Medulla oblongata (tissue), 1 donor: ENCODE results near the gene WHAMM.
"Not testable (repeated sequence)": the region's sequence is repeated elsewhere in the genome, so short reads cannot be mapped to it uniquely, and the experiment has no call there.

ENCODE experiments used
- DNase-seq: peaks from one replicate; pipeline ENCODE4 v3.0.0-alpha.2; 2015; ENCODE audit errors: extremely low spot score

WHAMM gene

GRCh38 chr15:82809308-82810060 is at the start of gene WHAMM:
Gene WHAMM (plus strand): TSS chr15:82809628. CDS start chr15:82809727, 99 bp downstream.
- peak; percentile 100 for DNase-seq

DNA sequence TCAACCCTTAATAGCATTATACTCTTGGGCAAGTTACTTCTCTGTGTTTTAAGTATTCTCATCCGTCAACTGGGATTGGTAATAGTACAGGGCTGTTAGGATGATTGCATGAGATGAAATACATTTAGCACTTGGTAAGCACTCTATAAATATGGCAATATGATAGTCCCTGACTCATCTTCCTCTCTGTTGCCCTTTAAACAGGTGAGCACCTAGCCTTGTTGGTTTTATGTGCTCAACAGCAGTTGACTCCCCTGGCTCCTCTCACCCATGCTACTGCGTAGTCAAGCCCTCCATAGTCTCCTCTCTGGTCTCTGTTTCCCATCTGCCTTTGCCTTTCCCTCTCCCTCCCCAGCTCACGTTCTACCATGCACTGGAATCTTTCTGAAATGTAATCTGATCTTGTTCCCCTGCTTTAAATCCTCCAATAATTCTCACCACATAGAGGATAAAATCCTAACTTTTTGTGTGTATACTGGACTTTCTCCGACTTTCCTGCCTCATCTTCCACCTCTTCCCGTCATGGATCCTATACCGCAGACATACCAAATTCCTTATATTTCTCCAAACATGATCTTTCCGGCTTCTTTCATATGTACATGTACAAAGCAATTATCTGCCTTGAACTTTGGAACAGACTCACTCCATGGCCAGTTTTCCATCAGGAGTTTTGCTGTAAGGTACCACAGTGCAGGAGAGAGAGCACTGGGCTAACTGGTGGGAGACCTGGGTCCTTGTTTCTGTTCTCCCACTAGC is 45.9 kb upstream of the WHAMM start:
- no peak for DNase-seq

- no peak for DNase-seq
These were observed 45.3 kb upstream of the WHAMM start for GRCh38 chr15:82764117-82764490.

GRCh38 chr15:82764740-82765139 is 44.7 kb upstream of the WHAMM start:
- DNase-seq: no peak

DNA sequence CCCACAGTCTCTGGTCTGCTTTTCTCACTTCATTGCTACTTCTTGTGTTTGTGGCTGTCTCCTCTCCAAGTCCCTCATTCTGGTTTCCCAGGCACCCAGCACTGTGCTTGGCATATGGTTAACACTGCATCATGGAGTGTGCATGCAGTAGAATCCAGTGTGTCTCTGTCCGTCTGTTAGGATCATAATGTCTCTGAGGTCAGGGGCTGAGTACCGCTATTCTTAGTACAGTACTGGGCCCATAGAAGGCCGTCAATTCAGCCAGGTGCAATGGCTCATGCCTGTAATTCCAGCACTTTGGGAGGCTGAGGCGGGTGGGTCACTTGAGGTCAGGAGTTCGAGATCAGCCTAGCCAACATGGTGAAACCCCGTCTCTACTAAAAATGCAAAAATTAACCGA is 43.2 kb upstream of the WHAMM start:
- not testable (repeated sequence) for DNase-seq

- DNase-seq: no peak
These were observed 42.1 kb upstream of the WHAMM start for GRCh38 chr15:82767163-82767829.

DNA sequence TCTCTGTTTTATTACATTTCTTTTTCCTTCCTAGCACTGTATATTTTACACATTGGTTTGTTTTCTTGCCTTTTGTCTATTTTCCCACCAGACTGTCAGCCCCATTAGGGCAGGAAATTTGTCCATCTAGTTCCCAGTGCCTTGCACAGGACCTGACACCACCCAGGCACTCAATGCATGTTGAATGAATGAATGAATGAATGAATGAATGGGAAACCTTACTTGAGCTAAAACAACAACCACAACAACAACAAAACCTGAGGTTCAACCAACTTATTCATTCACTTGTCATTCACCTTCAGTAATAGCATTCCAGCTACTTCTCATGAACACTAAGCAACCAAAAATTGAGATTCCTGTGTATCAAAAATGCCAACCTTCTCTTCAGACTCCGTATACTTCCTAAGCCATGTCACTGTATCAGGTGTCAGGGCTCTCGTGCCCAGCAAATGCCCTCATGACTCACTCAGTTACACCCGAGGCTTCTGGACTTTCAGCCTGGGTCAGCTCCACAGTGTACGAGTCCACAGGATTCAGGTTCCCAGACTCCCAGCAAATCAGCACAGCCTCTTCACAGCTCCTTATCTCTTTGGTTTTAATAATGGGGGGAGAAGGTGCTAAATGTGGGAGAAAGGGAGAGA is 40.9 kb upstream of the WHAMM start:
- no peak for DNase-seq

DNA sequence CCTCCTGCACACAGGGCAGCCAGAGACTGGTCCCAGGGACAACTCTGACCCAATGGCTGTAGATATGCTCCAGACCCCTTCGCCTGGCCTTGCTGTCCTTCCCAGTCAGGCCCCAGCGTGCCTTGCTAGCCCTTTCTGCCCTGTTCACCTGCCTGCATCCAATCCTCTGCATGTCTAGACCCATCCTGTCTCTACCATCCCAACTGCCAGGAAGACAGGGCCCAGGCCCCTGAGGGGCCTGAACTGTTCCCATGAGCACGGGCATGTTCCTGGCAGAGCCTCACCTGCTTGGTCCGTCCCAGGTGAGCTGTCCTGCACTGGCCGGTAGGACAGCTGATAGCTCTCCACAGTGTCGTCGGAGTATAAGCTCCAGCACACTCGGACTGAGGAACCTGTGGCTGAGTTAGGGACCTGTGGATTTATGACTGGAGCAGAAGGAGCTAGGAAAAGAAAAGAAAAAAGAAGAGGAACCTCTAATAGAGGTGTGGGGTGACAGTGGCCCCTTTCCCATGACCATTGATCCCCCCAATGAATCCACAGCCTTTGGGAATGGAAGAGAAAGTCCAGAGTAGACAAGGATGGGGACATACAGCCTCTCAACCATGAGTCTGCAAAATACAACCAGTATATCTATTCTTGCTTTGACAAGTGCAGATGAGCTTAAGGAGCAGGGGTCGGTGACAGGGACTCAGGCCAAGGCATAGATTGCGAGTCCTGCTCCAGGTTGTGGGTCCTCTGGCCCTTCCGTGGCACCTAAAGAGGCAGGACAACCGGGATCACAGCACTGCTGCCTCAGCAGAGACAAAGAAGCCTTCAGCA is 37.4 kb upstream of the WHAMM start:
- no peak for DNase-seq

DNA sequence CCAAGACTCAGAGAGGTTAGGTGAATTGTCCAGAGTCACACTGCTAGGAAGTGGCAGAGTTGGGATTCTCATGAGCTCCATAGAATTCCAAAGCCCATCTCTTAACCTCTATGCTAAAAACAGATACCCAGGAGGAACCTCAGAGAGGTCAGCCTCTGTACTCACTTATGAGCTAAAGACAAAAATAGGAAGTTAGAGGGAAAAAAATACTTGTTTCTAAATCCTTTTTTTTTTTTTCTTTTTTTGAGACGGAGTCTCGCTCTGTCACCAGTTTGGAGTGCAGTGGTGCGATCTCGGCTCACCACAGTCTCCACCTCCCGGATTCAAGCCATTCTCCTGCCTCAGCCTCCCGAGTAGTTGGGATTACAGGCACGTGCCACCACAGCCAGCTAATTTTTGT is 34.9 kb upstream of the WHAMM start:
- no peak for DNase-seq

DNA sequence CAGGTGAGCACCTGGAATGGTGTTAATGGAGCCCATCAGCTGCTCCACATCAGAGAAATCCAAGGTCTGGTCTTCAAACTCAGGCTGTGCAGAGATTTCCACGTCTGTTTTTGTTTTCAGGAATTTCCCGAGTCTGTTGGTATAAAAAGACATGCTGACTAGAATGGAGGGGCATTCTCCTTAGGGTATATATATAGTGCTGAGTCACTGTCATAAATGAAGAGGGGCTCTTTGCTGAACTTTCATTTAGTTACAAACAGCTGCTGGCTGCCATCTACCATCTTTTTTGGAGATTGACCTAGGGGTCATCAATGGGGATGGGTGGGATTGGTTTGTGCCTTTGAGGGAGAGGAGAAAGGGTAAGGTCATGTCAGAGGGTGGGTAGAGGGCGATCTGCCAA is 30.7 kb upstream of the WHAMM start:
- no peak for DNase-seq

- no peak for DNase-seq
These were observed 28.1 kb upstream of the WHAMM start for GRCh38 chr15:82781349-82781748.

DNA sequence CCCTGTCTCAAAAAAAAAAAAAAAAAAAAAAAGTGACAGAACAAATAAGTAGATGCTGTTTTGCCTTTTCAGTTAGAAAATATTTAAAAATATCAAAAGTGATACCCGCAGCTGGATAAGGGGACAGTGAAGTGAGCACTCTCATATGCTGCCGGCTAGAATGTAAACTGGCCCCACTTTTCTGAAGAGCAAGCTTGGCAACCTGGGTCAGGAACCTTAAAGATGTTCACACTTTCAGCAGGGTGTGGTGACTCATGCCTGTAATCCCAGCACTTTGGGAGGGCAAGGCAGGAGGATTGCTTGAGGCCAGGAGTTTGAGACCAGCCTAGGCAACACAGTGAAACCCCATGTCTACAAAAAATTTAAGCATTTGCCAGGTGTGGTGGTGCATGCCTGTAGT is 20.9 kb upstream of the WHAMM start:
- DNase-seq: no peak

DNA sequence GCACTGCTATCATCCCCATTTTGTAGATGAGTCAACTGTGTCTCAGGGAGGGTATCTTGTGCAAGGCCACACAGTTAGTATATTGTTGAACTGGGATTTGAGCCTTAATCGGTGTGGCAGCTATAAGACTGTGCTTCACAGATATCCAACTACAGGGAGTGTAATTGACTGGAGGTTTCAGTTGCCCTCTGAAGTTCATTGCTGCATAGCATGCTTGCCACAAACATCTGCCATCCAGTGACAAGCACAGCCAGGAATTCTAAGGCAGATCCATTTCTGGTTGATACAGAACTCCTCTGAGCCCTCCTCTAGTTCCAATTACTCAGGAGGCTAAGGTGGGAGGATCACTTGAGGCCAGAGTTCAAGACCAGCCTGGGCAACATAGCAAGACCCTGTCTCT is 19.9 kb upstream of the WHAMM start:
- no peak for DNase-seq

GRCh38 chr15:82790321-82790720 is 19.1 kb upstream of the WHAMM start:
- DNase-seq: no peak

GRCh38 chr15:82792068-82792467 is 17.4 kb upstream of the WHAMM start:
- no peak for DNase-seq

- no peak for DNase-seq
These were observed 15.7 kb upstream of the WHAMM start for GRCh38 chr15:82793737-82794136.

DNA sequence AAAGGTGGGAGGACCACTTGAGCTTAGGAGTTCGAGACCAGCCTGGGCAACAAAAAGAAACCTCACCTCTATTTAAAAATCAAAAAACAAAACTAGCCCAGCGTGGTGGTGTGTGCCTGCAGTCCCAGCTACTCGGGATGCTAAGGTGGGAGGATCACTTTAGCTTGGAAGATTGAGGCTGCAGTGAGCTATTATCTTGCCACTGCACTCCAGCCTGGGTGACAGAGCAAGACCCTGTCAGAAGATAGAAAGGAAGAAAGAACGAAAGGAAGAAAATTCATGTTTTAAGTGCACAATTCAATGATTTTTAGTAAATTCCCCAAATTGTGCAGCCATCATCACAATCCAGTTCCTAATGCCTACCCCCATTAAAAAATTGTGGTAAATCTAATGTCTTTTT is 11.3 kb upstream of the WHAMM start:
- no peak for DNase-seq

GRCh38 chr15:82798531-82799166 is 10.8 kb upstream of the WHAMM start:
- peak; percentile 12 for DNase-seq

GRCh38 chr15:82799183-82799841 is 10.1 kb upstream of the WHAMM start:
- no peak for DNase-seq

- DNase-seq: no peak
These were observed 6.9 kb upstream of the WHAMM start for GRCh38 chr15:82802497-82802896.
